Astrocyte (in vitro differentiated cells and primary cell): ENCODE measurements around the gene CHERP. TPM values are rescaled to one million over a fixed set of nuclear protein-coding genes. Genes with fewer than 3 reads are reported as not detected.
"Not testable (repeated sequence)": the region's sequence is repeated elsewhere in the genome, so short reads cannot be mapped to it uniquely, and the experiment has no call there.

Experiments used
- DNase-seq: peaks from one replicate; pipeline ENCODE4 v3.0.0-alpha.2; 2010; ENCODE audit warnings: low read depth
- FAIRE-seq: peaks from 2 replicates; lab custom pipeline; 2011; peaks lifted over from hg19 to GRCh38; lab: Jason Lieb, UNC
- H2AFZ ChIP-seq: 2 replicates; pipeline ENCODE4 v1.6.0; 2012; ENCODE audit warnings: low read depth, low read length, inconsistent platforms
- H3K27ac ChIP-seq: 2 replicates; pipeline ENCODE4 v1.5.1; 2011; ENCODE audit warnings: low read depth, low read length, inconsistent platforms
- H3K27me3 ChIP-seq: 2 replicates; pipeline ENCODE4 v1.6.0; 2011; ENCODE audit warnings: low read length, inconsistent platforms; ENCODE audit not compliant: insufficient read depth
- H3K36me3 ChIP-seq: 2 replicates; pipeline ENCODE4 v1.5.1; 2011; ENCODE audit warnings: low read length, inconsistent platforms; ENCODE audit not compliant: insufficient read depth
- H3K4me1 ChIP-seq: 2 replicates; pipeline ENCODE4 v1.5.1; 2011; ENCODE audit warnings: low read length, inconsistent platforms; ENCODE audit not compliant: insufficient read depth
- H3K4me2 ChIP-seq: 2 replicates; pipeline ENCODE4 v1.6.0; 2012; ENCODE audit warnings: low read length, inconsistent platforms
- H3K4me3 ChIP-seq: 2 replicates; pipeline ENCODE4 v1.5.1; 2011; ENCODE audit warnings: low read depth, mild to moderate bottlenecking, low read length, inconsistent platforms; ENCODE audit not compliant: insufficient read depth
- H3K79me2 ChIP-seq: 2 replicates; pipeline ENCODE4 v1.6.0; 2012; ENCODE audit warnings: mild to moderate bottlenecking, low read length, inconsistent platforms; ENCODE audit not compliant: insufficient read depth
- H3K9ac ChIP-seq: 2 replicates; pipeline ENCODE4 v1.6.0; 2012; ENCODE audit warnings: mild to moderate bottlenecking, low read length, inconsistent platforms
- H3K9me3 ChIP-seq: 2 replicates; pipeline ENCODE4 v1.5.1; 2012; ENCODE audit warnings: low read depth, mild to moderate bottlenecking, low read length, inconsistent platforms; ENCODE audit not compliant: insufficient read depth
- H4K20me1 ChIP-seq: 2 replicates; pipeline ENCODE4 v1.6.0; 2012; ENCODE audit warnings: low read length, inconsistent platforms; ENCODE audit not compliant: insufficient read depth
- H3K27ac Mint-ChIP-seq: one replicate; pipeline ENCODE4 v1.8.0; 2021; ENCODE audit warnings: mild to moderate bottlenecking, mixed read lengths; ENCODE audit not compliant: unreplicated experiment
- H3K27me3 Mint-ChIP-seq: one replicate; pipeline ENCODE4 v1.8.0; 2021; ENCODE audit warnings: low read depth, mixed read lengths; ENCODE audit not compliant: unreplicated experiment
- H3K36me3 Mint-ChIP-seq: one replicate; pipeline ENCODE4 v1.8.0; 2021; ENCODE audit warnings: low read depth, mixed read lengths; ENCODE audit not compliant: unreplicated experiment
- H3K4me1 Mint-ChIP-seq: one replicate; pipeline ENCODE4 v1.8.0; 2021; ENCODE audit warnings: low read depth, mixed read lengths; ENCODE audit not compliant: unreplicated experiment
- H3K4me3 Mint-ChIP-seq: one replicate; pipeline ENCODE4 v1.8.0; 2021; ENCODE audit warnings: mild to moderate bottlenecking, moderate library complexity, mixed read lengths; ENCODE audit not compliant: unreplicated experiment
- H3K9me3 Mint-ChIP-seq: one replicate; pipeline ENCODE4 v1.8.0; 2021; ENCODE audit warnings: mild to moderate bottlenecking, mixed read lengths; ENCODE audit not compliant: unreplicated experiment
- EZH2 ChIP-seq: IDR thresholded peaks from 2 replicates; pipeline ENCODE4 v1.6.1; 2012; ENCODE audit warnings: mild to moderate bottlenecking, low read length, inconsistent platforms; ENCODE audit not compliant: insufficient read depth
- total RNA-seq: library from RNA; stranded (reverse); gene quantifications from 2 replicates; pipeline ENCODE4 v1.2.1, GENCODE V29; 2021
- TF ChIP-seq, protein P1 (sequence below): IDR thresholded peaks from 2 replicates; pipeline ENCODE4 v1.5.1; 2011; ENCODE audit warnings: low read depth, mild to moderate bottlenecking, inconsistent platforms, low read length, moderate library complexity; ENCODE audit not compliant: insufficient read depth

The CHERP gene
- total RNA-seq, 1 donor from 2014 or later = 45.3 TPM

DNA sequence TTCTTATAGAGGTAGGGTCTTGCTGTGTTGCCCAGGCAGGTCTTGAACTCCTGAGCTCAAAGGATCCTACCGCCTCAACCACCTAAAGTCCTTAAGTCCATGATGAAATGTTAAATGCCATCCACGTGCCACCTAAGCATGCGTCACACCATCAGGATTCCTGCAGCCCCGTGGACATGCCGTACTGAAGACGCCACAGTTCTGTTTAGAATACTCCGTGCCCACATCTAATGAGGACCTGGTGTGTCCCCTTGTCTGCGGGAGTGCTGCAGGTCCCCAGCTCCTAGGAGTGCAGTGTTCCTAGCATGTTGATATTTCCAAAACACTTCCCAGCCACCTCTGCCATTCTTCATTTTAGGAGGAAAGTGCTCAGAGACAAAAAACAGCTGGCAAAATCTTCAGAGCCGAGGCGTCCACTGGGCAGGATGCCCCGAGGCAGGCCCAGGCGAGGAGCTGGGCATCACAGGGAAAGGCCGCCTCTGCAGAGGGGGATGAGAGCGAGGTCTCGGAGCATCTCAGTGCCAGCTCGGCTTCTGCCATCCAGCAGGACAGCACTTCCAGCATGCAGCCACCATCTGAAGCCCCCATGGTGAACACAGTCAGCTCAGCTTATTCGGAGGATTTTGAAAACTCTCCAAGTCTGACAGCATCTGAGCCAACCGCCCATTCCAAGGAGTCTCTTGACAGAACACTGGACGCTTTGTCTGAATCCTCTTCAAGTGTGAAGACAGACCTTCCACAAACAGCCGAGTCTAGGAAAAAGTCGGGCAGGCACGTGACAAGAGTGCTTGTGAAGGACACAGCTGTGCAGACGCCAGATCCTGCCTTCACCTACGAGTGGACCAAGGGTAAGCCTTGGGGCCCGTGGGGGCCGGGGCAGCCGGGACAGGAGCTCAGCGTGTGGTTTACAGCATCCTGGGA, 32.8 kb downstream of the CHERP start:
- no peaks in the 10 kb centered on the region for H3K9me3 ChIP-seq
- FAIRE-seq = no peak
- H3K27me3 ChIP-seq = no peaks in the 10 kb centered on the region
- H3K36me3 ChIP-seq = peaks cover 2% of the 10 kb centered on the region
- H3K79me2 ChIP-seq = no peaks in the 10 kb centered on the region
- Mint-ChIP-seq H3K9me3 (no peaks in the 10 kb centered on the region), H3K4me1 (no peaks in the 10 kb centered on the region), H3K27me3 (no peaks in the 10 kb centered on the region), H3K4me3 (no peak overlapping the region), H3K36me3 (peaks cover 8% of the 10 kb centered on the region), H3K27ac (no peak overlapping the region)
- TF ChIP-seq, protein P1, sequence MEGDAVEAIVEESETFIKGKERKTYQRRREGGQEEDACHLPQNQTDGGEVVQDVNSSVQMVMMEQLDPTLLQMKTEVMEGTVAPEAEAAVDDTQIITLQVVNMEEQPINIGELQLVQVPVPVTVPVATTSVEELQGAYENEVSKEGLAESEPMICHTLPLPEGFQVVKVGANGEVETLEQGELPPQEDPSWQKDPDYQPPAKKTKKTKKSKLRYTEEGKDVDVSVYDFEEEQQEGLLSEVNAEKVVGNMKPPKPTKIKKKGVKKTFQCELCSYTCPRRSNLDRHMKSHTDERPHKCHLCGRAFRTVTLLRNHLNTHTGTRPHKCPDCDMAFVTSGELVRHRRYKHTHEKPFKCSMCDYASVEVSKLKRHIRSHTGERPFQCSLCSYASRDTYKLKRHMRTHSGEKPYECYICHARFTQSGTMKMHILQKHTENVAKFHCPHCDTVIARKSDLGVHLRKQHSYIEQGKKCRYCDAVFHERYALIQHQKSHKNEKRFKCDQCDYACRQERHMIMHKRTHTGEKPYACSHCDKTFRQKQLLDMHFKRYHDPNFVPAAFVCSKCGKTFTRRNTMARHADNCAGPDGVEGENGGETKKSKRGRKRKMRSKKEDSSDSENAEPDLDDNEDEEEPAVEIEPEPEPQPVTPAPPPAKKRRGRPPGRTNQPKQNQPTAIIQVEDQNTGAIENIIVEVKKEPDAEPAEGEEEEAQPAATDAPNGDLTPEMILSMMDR = no peak
- TF ChIP-seq EZH2 = no peak
- H3K9ac ChIP-seq = no peak overlapping the region
- H3K27ac ChIP-seq = peak overlapping the region; percentile 2
- peaks cover 2% of the 10 kb centered on the region for H3K4me1 ChIP-seq
- DNase-seq = peak; percentile 33
- H3K4me2 ChIP-seq = no peak overlapping the region
- no peaks in the 10 kb centered on the region for H4K20me1 ChIP-seq
- no peak overlapping the region for H3K4me3 ChIP-seq
- H2AFZ ChIP-seq = no peak overlapping the region

DNA sequence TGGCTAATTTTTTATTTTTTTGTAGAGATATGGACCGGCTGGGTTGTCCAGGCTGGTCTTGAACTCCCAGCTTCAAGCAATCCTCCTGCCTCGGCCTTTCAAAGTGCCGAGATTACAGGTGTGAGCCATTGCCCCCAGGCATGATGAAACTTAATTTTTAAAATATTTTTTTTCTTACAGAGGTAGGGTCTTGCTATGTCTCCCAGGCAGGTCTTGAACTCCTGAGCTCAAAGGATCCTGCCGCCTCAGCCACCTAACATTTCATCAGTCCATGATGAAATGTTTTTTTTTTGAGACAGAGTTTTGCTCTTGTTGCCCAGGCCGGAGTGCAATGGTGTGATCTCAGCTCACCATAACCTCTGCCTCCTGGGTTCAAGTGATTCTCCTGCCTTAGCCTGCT, 33.7 kb downstream of the CHERP start:
- TF ChIP-seq EZH2 = no peak
- TF ChIP-seq, protein P1 = no peak
- Mint-ChIP-seq H3K27me3 (no peaks in the 10 kb centered on the region), H3K27ac (no peak overlapping the region), H3K4me3 (no peak overlapping the region), H3K9me3 (no peaks in the 10 kb centered on the region), H3K4me1 (no peaks in the 10 kb centered on the region), H3K36me3 (peaks cover 11% of the 10 kb centered on the region)
- FAIRE-seq (no peak), DNase-seq (no peak)
- Histone ChIP-seq H3K9ac (no peak overlapping the region), H3K79me2 (no peaks in the 10 kb centered on the region), H3K27ac (no peak overlapping the region), H2AFZ (no peak overlapping the region), H3K9me3 (no peaks in the 10 kb centered on the region), H4K20me1 (no peaks in the 10 kb centered on the region), H3K36me3 (peaks cover 2% of the 10 kb centered on the region), H3K4me1 (peaks cover 2% of the 10 kb centered on the region), H3K27me3 (no peaks in the 10 kb centered on the region), H3K4me2 (no peak overlapping the region), H3K4me3 (no peak overlapping the region)

DNA sequence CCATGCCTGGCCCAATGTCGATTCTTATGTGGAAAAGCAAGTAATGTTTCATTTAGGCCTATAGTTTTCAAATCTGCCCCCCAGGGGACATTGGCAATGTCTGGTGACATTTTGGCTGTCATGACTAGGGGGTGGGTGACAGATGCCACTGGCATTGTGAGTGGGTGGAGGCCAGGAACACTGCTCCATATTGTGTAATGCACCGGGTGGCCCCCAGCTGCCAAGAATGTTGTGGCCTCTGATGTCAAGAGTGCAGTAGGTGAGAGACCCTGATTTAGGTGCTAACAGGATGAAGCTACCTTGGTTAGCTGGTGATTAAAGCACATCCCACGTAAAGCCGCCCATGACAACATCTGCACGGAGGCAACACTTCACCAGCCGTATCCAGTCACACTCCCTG, 35.3 kb downstream of the CHERP start:
- Mint-ChIP-seq H3K36me3 (peaks cover 16% of the 10 kb centered on the region), H3K27me3 (no peaks in the 10 kb centered on the region), H3K9me3 (no peaks in the 10 kb centered on the region), H3K4me1 (no peaks in the 10 kb centered on the region), H3K4me3 (no peak overlapping the region), H3K27ac (no peak overlapping the region)
- H3K4me2 ChIP-seq = no peak overlapping the region
- peaks cover 2% of the 10 kb centered on the region for H3K4me1 ChIP-seq
- H3K9ac ChIP-seq = no peak overlapping the region
- DNase-seq (no peak), FAIRE-seq (no peak)
- no peaks in the 10 kb centered on the region for H3K79me2 ChIP-seq
- no peak overlapping the region for H3K27ac ChIP-seq
- peaks cover 2% of the 10 kb centered on the region for H3K36me3 ChIP-seq
- no peak overlapping the region for H2AFZ ChIP-seq
- no peak overlapping the region for H3K4me3 ChIP-seq
- no peaks in the 10 kb centered on the region for H4K20me1 ChIP-seq
- no peak for TF ChIP-seq EZH2
- TF ChIP-seq, protein P1 = no peak
- no peaks in the 10 kb centered on the region for H3K27me3 ChIP-seq
- no peaks in the 10 kb centered on the region for H3K9me3 ChIP-seq

DNA sequence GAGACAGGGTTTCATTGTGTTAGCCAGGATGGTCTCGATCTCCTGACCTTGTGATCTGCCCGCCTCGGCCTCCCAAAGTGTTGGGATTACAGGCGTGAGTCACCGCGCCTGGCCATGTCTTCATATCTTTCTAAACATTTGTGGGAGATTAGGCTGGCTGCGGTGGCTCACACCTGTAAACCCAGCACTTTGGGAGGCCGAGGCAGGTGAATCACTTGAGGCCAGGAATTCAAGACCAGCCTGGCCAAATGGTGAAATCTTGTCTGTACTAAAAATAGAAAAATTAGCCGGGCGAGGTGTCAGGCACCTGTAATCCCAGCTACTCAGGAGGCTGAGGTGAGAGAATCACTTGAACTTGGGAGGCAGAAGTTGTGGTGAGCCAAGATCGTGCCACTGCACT, 36.1 kb downstream of the CHERP start:
- H3K79me2 ChIP-seq, H2AFZ ChIP-seq, H3K9me3 ChIP-seq, H3K27me3 Mint-ChIP-seq, H3K9ac ChIP-seq, H3K36me3 ChIP-seq, H3K4me2 ChIP-seq, FAIRE-seq, H3K27ac ChIP-seq, H3K4me3 Mint-ChIP-seq, H3K9me3 Mint-ChIP-seq, H3K4me1 Mint-ChIP-seq, H3K4me3 ChIP-seq, H3K27ac Mint-ChIP-seq, H3K4me1 ChIP-seq, H4K20me1 ChIP-seq, DNase-seq, H3K27me3 ChIP-seq: not testable (repeated sequence)
- peaks cover 16% of the 10 kb centered on the region for H3K36me3 Mint-ChIP-seq
